CD14-positive monocyte (primary cell): ENCODE data around the gene MLF2. TPM values are rescaled to one million over a fixed set of nuclear protein-coding genes. Genes with fewer than 3 reads are reported as not detected.

Experiments used
- DNase-seq, 3 donors: peaks; one replicate each; pipeline ENCODE4 v3.0.0-alpha.2; 2011 to 2022
- H2AFZ ChIP-seq: 2 replicates; pipeline ENCODE4 v1.6.0; 2012; ENCODE audit warnings: mild to moderate bottlenecking, low read depth, low read length, inconsistent platforms; ENCODE audit not compliant: insufficient read depth, poor library complexity, severe bottlenecking
- H3K27ac ChIP-seq, 2 donors: 1 replicate in 1 of 2; 2 replicates in 1 of 2; pipeline ENCODE4 v1.5.1; 2012 to 2013; ENCODE audit warnings: low read length in 2 of 2, control low read depth in 1 of 2, inconsistent platforms in 1 of 2, low read depth in 1 of 2, mild to moderate bottlenecking in 1 of 2
- H3K27me3 ChIP-seq, 2 donors: one replicate each; pipeline versions ENCODE4 v1.6.0 to v1.6.1; 2011 to 2013; ENCODE audit warnings: low read length in 2 of 2; ENCODE audit not compliant: control insufficient read depth in 2 of 2, insufficient read depth in 2 of 2
- H3K36me3 ChIP-seq, 2 donors: replicated peaks in 1 of 2; 1 replicate in 1 of 2; 2 replicates in 1 of 2; pipeline versions ENCODE4 v1.5.1 to v1.6.1; 2012 to 2013; ENCODE audit warnings: low read length in 2 of 2, control low read depth in 1 of 2, inconsistent platforms in 1 of 2, mild to moderate bottlenecking in 1 of 2; ENCODE audit not compliant: insufficient read depth in 2 of 2, control insufficient read depth in 1 of 2
- H3K4me1 ChIP-seq, 2 donors: 1 replicate in 1 of 2; 2 replicates in 1 of 2; pipeline versions ENCODE4 v1.5.1 to v1.6.1; 2012 to 2013; ENCODE audit warnings: low read length in 2 of 2, control low read depth in 1 of 2, inconsistent platforms in 1 of 2, mild to moderate bottlenecking in 1 of 2, moderate library complexity in 1 of 2; ENCODE audit not compliant: insufficient read depth in 2 of 2, control insufficient read depth in 1 of 2
- H3K4me2 ChIP-seq: replicated peaks from 2 replicates; pipeline ENCODE3; 2012; ENCODE audit warnings: low read length, moderate library complexity, mild to moderate bottlenecking; ENCODE audit not compliant: poor library complexity, severe bottlenecking; ENCODE audit errors: extremely low read depth
- H3K4me3 ChIP-seq, 3 experiments: fragments of 200-600 bp in 1 of 3; sonication (generic) in 1 of 3; replicated peaks in 1 of 3; 1 replicate in 2 of 3; 2 replicates in 1 of 3; pipeline ENCODE4 v1.5.1; 2011 to 2013; ENCODE audit warnings: low read length in 3 of 3, mild to moderate bottlenecking in 3 of 3, control low read depth in 2 of 3, low read depth in 2 of 3, inconsistent platforms in 1 of 3, moderate library complexity in 1 of 3
- H3K79me2 ChIP-seq: 2 replicates; pipeline ENCODE4 v1.6.0; 2012; ENCODE audit warnings: mild to moderate bottlenecking, control low read depth, inconsistent platforms, low read length, moderate library complexity; ENCODE audit not compliant: insufficient read depth
- H3K9ac ChIP-seq: 2 replicates; pipeline ENCODE4 v1.6.0; 2017; ENCODE audit warnings: low read length, mild to moderate bottlenecking; ENCODE audit not compliant: insufficient read depth, poor library complexity, severe bottlenecking
- H3K9me3 ChIP-seq, 2 donors: replicated peaks in 1 of 2; 1 replicate in 1 of 2; 2 replicates in 1 of 2; pipeline versions ENCODE4 v1.5.1 to v1.6.1; 2012 to 2013; ENCODE audit warnings: low read length in 2 of 2, control low read depth in 1 of 2; ENCODE audit not compliant: control insufficient read depth in 1 of 2, insufficient read depth in 1 of 2
- H4K20me1 ChIP-seq: 2 replicates; pipeline ENCODE4 v1.6.0; 2012; ENCODE audit warnings: mild to moderate bottlenecking, low read length, control low read depth, moderate library complexity; ENCODE audit not compliant: insufficient read depth
- H3K27ac Mint-ChIP-seq, 7 donors: one replicate each; pipeline ENCODE4 v1.8.0; 2020; ENCODE audit warnings: mild to moderate bottlenecking in 7 of 7, mixed read lengths in 7 of 7, moderate library complexity in 6 of 7, inconsistent platforms in 2 of 7
- H3K27me3 Mint-ChIP-seq, 3 donors: one replicate each; pipeline ENCODE4 v1.8.0; 2021 to 2022; ENCODE audit warnings: low read depth in 3 of 3, mild to moderate bottlenecking in 3 of 3, mixed read lengths in 3 of 3, moderate library complexity in 3 of 3, inconsistent platforms in 1 of 3
- H3K36me3 Mint-ChIP-seq, 2 donors: one replicate each; pipeline ENCODE4 v1.8.0; 2020; ENCODE audit warnings: mixed read lengths in 2 of 2, inconsistent platforms in 1 of 2, mild to moderate bottlenecking in 1 of 2
- H3K4me1 Mint-ChIP-seq: one replicate; pipeline ENCODE4 v1.8.0; 2020; ENCODE audit warnings: mild to moderate bottlenecking, mixed read lengths
- H3K4me3 Mint-ChIP-seq, 2 donors: one replicate each; pipeline ENCODE4 v1.8.0; 2020; ENCODE audit warnings: mild to moderate bottlenecking in 2 of 2, mixed read lengths in 2 of 2, moderate library complexity in 1 of 2
- H3K9me3 Mint-ChIP-seq, 7 donors: one replicate each; pipeline ENCODE4 v1.8.0; 2020 to 2022; ENCODE audit warnings: mixed read lengths in 7 of 7, mild to moderate bottlenecking in 6 of 7, moderate library complexity in 6 of 7, inconsistent platforms in 2 of 7
- WGBS: methylation state at CpG from one replicate; pipeline ENCODE4 v1.1.5; 2013; ENCODE audit warnings: missing lambda C conversion rate; ENCODE audit not compliant: insufficient coverage; 5-methylcytosine and 5-hydroxymethylcytosine counted together
- intact Hi-C, 2 donors: fragments of 100-400 bp; cut with micrococcal nuclease; formaldehyde crosslinking; loops; one replicate each; pipeline versions ENCODE4 v1.15.0 to v1.15.1; 2023
- polyA plus RNA-seq, 3 donors: library from polyadenylated mRNA; depleted of rRNA in 1 of 3; unstranded in 2 of 3; stranded (reverse) in 1 of 3; fragments of 300-500 nt in 2 of 3; fragments of >200 nt in 1 of 3; fragmentation: Illumina TruSeq in 2 of 3; gene quantifications; 1 replicate in 2 of 3; 2 replicates in 1 of 3; pipeline ENCODE4 v1.2.3, GENCODE V29; 2012 to 2021
- TF ChIP-seq, protein P1 (sequence below): fragments of 200-600 bp; IDR thresholded peaks from one replicate; pipeline ENCODE4 v1.8.0; 2022; ENCODE audit warnings: antibody characterized with exemption, mild to moderate bottlenecking

MLF2 gene
- polyA plus RNA-seq, 3 donors = 113 to 211 (median 140) TPM

GRCh38 chr12:6779708-6780432, 26.9 kb upstream of the MLF2 start:
- peak overlapping the region in 1 of 7 donors; percentile 40 for H3K27ac Mint-ChIP-seq
- TF ChIP-seq, protein P1, sequence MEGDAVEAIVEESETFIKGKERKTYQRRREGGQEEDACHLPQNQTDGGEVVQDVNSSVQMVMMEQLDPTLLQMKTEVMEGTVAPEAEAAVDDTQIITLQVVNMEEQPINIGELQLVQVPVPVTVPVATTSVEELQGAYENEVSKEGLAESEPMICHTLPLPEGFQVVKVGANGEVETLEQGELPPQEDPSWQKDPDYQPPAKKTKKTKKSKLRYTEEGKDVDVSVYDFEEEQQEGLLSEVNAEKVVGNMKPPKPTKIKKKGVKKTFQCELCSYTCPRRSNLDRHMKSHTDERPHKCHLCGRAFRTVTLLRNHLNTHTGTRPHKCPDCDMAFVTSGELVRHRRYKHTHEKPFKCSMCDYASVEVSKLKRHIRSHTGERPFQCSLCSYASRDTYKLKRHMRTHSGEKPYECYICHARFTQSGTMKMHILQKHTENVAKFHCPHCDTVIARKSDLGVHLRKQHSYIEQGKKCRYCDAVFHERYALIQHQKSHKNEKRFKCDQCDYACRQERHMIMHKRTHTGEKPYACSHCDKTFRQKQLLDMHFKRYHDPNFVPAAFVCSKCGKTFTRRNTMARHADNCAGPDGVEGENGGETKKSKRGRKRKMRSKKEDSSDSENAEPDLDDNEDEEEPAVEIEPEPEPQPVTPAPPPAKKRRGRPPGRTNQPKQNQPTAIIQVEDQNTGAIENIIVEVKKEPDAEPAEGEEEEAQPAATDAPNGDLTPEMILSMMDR = no peak
- H3K27me3 ChIP-seq = peaks cover 0 to 34% of the 10 kb centered on the region in 2 donors
- H2AFZ ChIP-seq = no peak overlapping the region
- no peaks in the 10 kb centered on the region for H3K79me2 ChIP-seq
- peaks cover 34 to 39% (median 37%) of the 10 kb centered on the region in 3 donors for H3K27me3 Mint-ChIP-seq
- peaks cover 31% of the 10 kb centered on the region for H3K4me1 Mint-ChIP-seq
- no peak overlapping the region for H3K4me3 Mint-ChIP-seq
- 97% methylated on average over 3 of the region's 6 CpGs for WGBS
- H3K4me1 ChIP-seq = peaks cover 28 to 44% of the 10 kb centered on the region in 2 donors
- no peak overlapping the region for H3K27ac ChIP-seq
- peaks cover 0 to 2% (median 0%) of the 10 kb centered on the region in 7 donors for H3K9me3 Mint-ChIP-seq
- H3K9ac ChIP-seq = no peak overlapping the region
- H3K4me3 ChIP-seq = no peak overlapping the region
- no peaks in the 10 kb centered on the region for H3K36me3 ChIP-seq
- intact Hi-C loops = loop anchor here (5.0 kb wide), 1 partner anchor 43 kb away; no protein-coding TSS in a partner anchor
- H3K4me2 ChIP-seq = no peak overlapping the region
- DNase-seq = no peak
- H3K9me3 ChIP-seq = no peaks in the 10 kb centered on the region
- peaks cover 0 to 5% of the 10 kb centered on the region in 2 donors for H3K36me3 Mint-ChIP-seq
- no peaks in the 10 kb centered on the region for H4K20me1 ChIP-seq

DNA sequence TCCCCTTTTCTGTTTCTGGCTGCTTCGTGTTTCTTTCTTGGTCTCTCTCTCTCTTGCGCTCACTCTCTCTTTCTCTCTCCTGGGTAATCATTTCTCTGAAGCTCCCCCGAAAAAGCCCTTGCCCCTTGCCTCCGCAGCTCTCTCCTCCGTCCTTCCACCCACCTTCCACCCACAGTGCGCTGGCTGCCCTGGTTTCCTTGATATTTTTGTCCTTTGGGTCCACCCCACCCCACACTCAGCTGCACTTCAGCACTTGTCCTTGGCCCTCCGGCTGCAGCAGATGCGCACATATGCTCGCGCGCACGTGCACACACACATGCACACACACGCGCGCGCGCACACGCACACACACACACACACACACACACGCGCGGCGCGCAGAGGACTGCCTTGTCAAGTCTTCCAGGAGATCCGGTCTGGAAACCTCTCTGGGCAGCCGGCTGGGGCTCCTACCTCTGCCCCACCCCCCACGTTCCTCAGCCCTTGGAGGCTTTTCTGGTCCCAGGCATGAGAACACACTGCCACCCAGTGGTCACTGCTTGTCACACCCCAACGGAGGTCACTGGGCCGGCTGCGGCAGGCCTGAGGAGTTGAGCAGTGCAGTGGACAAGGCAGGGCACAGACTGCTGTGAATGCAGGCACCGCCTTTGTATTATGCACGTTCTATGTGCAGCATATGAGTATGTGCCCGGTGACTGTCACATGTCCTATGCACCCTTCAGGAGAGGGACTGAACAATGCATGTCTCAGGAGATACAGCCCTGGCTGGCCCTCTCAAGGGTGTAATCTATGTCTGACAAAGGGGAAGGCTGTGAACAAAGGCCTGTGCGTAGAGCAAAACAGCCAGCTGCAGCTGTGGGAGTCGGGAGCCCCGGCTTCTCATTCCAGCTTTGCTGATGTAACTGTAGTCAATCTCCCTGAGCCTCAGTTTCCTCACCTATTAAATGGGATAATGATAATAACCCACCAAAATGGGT, 25.9 kb upstream of the MLF2 start:
- WGBS = under 1% methylated on average over 32 of the region's 35 CpGs
- Histone ChIP-seq H3K9me3 (peaks cover 0 to 9% of the 10 kb centered on the region in 2 donors), H3K27me3 (peaks cover 4 to 44% of the 10 kb centered on the region in 2 donors), H3K4me1 (peaks cover 17 to 37% of the 10 kb centered on the region in 2 donors), H4K20me1 (no peaks in the 10 kb centered on the region), H3K4me3 (peak overlapping the region; percentile 14 to 74 (median 21)), H3K79me2 (no peaks in the 10 kb centered on the region), H3K4me2 (peak overlapping the region; percentile 85), H3K9ac (peak overlapping the region; percentile 42), H2AFZ (peak overlapping the region; percentile 72), H3K27ac (no peak overlapping the region), H3K36me3 (no peaks in the 10 kb centered on the region)
- H3K36me3 Mint-ChIP-seq = peaks cover 0 to 9% of the 10 kb centered on the region in 2 donors
- H3K27ac Mint-ChIP-seq = peak overlapping the region in 5 of 7 donors; percentile 33 to 88 (median 75)
- peaks cover 25% of the 10 kb centered on the region for H3K4me1 Mint-ChIP-seq
- peak; percentile 82 to 87 (median 86) for DNase-seq
- H3K9me3 Mint-ChIP-seq = peaks cover 0 to 4% (median 2%) of the 10 kb centered on the region in 7 donors
- TF ChIP-seq, protein P1 = peak; percentile 87
- intact Hi-C loops = loop anchor here (5.0 kb wide), 1 partner anchor 42 kb away; no protein-coding TSS in a partner anchor
- H3K4me3 Mint-ChIP-seq = peak overlapping the region; percentile 80 to 94
- H3K27me3 Mint-ChIP-seq = peaks cover 44 to 49% (median 47%) of the 10 kb centered on the region in 3 donors
